NOMO-1 treated with DMSO at 0.1 percent for 48 hours (cell line): ENCODE results near the gene ZDHHC24.
A peak's percentile ranks its signal among the peaks of the same experiment; 100 is the strongest.

Source experiments
- DNase-seq: peaks from one replicate; lab custom pipeline; 2025; ENCODE audit not compliant: unreplicated experiment; lab: John Stamatoyannopoulos, UW

The ZDHHC24 gene

GRCh38 chr11:66505276-66505816, 40.5 kb downstream of the ZDHHC24 start:
- DNase-seq, result no peak

- no peak for DNase-seq
Measured at GRCh38 chr11:66498506-66498905, 47.3 kb downstream of the ZDHHC24 start.

GRCh38 chr11:66497206-66497605, 48.6 kb downstream of the ZDHHC24 start:
- DNase-seq, result no peak

DNA sequence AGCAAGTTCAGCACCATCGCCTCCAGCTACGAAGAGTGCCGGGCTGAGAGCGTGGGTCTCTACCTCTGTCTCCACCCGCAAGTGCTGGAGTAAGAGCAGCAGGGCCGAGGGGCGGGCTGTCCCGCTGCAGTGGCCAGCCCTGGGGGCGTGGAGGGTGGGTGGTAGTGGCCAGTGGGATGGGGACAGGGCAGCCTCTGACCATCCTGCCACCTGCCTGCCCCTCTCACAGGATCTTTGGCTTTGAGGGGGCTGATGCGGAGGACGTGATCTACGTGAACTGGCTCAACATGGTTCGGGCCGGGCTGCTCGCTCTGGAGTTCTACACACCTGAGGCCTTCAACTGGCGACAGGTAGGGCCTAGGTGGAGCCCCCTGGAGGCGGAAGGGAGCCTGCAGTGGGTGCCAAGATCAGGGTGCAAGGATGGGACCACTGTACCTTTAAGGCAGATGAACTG, 50.4 kb downstream of the ZDHHC24 start:
- DNase-seq, result no peak

- DNase-seq, result no peak
Measured at GRCh38 chr11:66494935-66495334, 50.9 kb downstream of the ZDHHC24 start.

- DNase-seq, result no peak
Measured at GRCh38 chr11:66494458-66494857, 51.4 kb downstream of the ZDHHC24 start.

DNA sequence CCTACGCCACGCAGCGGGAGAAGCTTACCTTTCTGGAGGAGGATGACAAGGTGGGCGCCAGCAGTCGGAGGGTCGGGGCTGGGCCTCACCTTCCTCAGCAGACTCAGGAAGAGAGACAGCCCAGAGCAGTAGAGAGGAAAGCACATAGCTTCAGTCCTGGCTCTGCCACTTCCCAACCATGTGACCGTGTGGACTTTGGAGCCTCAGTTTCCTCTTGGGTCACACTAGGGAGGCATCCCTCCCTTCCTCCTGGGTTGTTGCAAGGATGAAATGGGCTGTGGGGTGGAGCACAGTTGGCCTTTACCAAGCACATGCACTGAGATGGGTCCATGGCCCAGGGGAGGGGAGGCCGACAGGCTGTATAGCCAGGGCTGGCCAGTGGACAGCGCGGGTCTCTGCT, 52.7 kb downstream of the ZDHHC24 start:
- no peak for DNase-seq

DNA sequence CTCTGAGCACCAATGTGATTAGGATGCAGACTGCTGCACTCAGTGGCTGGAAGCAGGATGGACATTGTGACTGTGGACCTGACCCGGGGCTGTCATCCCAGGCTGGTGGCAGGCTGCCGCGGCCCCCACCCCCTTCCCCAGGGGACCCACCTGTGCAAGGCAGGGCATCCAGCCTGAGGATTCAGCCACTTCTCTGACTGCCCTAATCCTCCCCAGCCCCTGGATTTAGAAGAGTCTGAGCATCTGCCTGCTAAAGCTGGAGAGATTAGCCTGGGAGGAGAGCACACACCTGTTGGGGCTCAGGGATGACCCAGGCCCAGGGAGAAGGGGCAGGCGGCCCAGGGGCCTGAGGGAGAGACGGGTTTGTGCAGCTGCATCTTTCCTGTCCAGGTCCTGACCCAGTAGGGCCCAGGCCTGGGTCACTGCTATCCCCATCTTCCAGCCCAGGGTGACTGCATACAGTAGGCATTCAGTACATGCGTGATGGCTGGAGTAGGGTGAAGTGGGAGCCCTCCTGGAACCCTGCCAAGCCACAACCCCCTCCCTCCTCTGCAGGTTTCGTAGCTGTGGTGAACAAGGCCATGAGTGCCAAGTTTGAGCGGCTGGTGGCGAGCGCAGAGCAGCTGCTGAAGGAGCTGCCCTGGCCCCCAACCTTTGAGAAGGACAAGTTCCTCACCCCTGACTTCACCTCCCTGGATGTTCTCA, 53.5 kb downstream of the ZDHHC24 start:
- no peak for DNase-seq

- DNase-seq, result no peak
Measured at GRCh38 chr11:66491315-66491935, 54.4 kb downstream of the ZDHHC24 start.

- DNase-seq, result no peak
Measured at GRCh38 chr11:66489636-66490035, 56.2 kb downstream of the ZDHHC24 start.

DNA sequence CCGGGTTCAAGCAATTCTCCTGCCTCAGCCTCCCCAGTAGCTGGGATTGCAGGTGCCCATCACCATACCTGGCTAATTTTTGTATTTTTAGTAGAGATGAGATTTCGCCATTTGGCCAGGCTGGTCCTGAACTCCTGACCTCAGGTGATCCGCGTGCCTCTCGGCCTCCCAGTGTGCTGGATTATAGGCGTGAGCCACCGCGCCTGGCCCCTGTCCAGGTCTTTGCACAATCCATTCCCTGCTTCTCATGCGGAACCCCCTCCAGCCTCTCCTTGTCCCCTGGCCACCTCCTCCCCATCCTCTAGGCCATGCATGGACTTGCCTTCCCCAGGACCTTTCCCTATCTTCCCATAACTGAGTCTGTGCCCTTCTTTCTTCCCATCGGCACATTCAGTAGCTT, 56.9 kb downstream of the ZDHHC24 start:
- no peak for DNase-seq

DNA sequence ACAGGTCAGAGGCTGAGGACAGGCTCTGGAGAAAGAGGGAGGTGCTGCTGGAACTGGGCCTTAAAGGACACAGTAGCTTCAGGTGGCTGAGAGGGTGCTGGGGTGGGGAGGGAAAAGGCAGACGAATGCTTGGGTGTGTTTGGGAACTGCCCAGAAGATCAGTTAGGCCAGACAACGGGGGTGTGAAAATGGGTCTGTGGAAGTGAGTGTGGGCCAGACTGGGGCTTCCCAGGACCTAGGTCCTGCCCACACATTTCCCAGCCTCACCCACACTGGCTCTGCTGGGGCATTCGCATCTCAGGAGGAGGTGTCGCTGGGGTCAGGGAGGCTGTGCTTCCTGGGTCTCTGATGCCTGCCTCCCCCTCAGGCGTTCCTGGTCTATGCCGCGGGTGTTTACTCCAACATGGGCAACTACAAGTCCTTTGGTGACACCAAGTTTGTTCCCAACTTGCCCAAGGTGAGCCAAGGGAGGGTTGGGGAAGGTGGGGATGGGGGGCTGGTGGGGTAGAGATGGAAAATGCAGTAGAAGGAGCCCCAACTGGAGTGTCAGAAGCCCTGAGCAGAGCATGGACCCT, 61.0 kb downstream of the ZDHHC24 start:
- DNase-seq, result no peak

GRCh38 chr11:66480117-66480938, 65.5 kb downstream of the ZDHHC24 start, which contains the start of gene DPP3:
DPP3 (plus strand) TSS chr11:66480434; CDS start chr11:66482201, 1,767 bp downstream.
- DNase-seq, result peak; percentile 95

DNA sequence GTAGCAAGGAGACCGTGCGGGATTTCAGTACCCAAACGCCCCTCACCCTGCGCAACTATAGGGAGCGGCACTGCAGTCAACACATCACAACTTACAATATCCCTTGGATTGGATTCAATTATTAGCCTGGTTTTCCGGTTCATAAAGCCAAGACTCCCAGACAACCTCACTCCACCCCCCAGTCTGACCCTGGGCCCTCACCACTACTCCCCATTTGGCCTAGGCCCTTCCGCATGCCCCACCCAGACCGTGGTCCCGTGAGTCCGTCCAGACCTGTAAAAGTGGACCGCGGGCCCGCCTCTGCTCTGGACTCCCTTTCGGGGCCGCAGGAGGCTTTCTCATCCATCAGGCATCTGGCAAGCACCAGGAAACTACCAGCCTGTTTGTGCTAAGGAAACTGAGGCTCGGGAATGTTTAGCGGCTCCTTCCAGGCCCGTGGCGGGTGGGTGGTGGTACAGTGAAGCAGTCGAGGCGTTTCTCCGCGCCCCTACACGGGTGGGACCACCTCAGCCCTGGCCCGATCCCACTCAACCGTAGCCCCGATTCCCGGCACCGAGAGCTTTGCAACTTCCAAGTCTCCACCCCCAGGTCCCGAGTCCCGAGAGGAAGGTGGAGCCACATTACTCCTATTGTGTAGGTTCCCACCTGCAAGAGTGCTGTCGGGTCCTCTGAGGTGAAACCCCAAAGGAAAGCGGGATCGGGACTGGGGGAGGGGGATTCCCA, 66.3 kb downstream of the ZDHHC24 start:
- peak; percentile 53 for DNase-seq

DNA sequence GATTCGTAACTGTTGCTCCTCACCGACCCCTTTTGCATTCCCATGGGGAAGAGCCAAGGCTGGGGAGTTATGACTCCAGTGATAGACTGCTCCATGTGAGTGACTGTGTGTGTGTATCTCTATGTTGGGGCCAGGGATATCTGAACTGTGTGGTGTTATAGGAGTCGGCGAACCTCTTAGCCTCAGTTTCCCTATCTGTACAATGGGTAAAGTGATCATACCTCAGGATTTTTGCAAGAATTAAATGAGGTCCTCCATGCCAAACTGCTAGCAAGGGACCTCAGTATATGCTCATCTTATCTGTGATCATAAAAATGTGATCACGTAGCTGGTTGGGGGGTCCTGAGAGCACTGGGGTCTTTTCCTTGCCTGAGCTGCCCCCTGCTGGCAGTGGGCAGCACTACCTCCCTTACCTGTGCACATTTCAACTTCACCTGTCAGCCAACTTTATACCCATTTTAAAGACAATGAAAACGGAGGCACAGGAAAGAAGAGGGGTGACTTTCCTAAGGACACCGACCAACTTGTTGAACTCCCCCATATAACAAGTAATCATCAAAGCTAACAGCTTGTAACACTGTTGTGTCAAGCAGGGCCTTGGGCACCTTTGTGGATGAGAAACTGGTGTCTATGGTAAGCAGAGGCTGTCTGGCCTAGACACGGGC, 67.0 kb downstream of the ZDHHC24 start:
- DNase-seq, result peak; percentile 19

DNA sequence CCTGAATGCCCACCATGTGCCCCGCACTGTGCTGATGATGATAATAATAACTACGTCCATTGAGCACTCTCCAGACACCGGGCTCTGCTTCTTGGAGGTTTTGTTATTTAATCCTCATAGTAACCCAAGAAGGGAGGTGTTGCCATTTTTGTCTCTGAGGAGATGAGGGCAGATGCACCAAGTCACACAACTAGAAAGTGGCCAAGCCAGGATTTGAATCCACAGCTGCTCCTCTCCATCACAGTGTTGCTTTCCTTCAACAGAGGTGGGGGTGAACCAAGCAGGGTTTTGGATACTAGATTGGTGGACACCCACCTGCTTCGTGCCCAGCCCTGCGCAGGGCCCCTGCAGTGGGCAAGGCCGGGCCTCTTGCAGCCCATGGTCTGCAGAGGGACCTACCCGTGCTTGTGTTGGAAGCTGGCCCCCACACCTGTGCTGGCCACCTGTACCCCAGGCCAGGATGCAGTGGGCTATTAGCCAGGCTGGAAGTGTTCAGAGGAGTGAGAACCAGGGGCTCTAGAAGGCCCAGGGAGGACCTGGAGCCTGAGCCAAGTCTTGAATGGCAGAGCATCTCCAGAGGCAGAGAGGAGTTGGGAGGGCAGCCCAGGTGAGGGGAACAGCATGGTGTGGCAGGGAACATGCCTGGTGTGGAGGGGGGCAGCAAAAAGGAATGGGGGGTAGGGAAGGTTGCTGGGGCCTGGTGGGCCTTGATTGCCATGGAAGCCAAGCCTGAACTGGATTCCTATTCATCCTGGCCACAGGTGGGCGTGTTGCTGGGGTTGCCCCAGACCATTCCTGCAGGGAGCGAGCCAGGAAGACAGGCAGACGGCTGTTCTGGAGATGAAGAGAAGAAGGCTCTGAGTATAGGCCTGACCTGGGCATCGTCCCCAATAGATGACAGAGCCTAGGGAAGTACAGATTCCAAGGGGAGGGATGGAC, 68.3 kb downstream of the ZDHHC24 start:
- DNase-seq, result no peak

- DNase-seq, result no peak
Measured at GRCh38 chr11:66476841-66477251, 69.0 kb downstream of the ZDHHC24 start.

GRCh38 chr11:66476173-66476840, 69.5 kb downstream of the ZDHHC24 start:
- DNase-seq, result no peak
